RWPE2 (cell line): Measurements from ENCODE around the gene DHRS3.

ENCODE experiments used
- ATAC-seq: fragments of 200-7000 bp; cut with Tn5 transposase; 3 replicates; pipeline ENCODE4 v1.9.1; 2021; ENCODE audit warnings: low read depth
- DNase-seq: peaks from one replicate; pipeline ENCODE4 v3.0.0-alpha.2; 2020; ENCODE audit warnings: low spot score
- H3K27ac ChIP-seq: fragments of 450-650 bp; 2 replicates; pipeline ENCODE4 v1.5.1; 2017; ENCODE audit warnings: mild to moderate bottlenecking; ENCODE audit not compliant: poor library complexity, severe bottlenecking
- H3K27me3 ChIP-seq: fragments of 250-450 bp; sonication (Bioruptor Pico); 2 replicates; pipeline ENCODE4 v1.5.1; 2021; ENCODE audit warnings: mild to moderate bottlenecking, moderate library complexity; ENCODE audit not compliant: insufficient read depth, poor library complexity, severe bottlenecking
- H3K36me3 ChIP-seq: fragments of 250-450 bp; sonication (Bioruptor Pico); 2 replicates; pipeline ENCODE4 v1.5.1; 2020; ENCODE audit warnings: low read depth, mild to moderate bottlenecking, moderate library complexity
- H3K4me1 ChIP-seq: fragments of 250-450 bp; sonication (Bioruptor Pico); 2 replicates; pipeline ENCODE4 v1.5.1; 2021; ENCODE audit warnings: mild to moderate bottlenecking, moderate library complexity; ENCODE audit not compliant: insufficient read depth, poor library complexity, severe bottlenecking
- H3K4me3 ChIP-seq: fragments of 250-450 bp; sonication (Bioruptor Pico); 2 replicates; pipeline ENCODE4 v1.5.1; 2021; ENCODE audit warnings: mild to moderate bottlenecking, moderate library complexity; ENCODE audit not compliant: severe bottlenecking
- H3K9me3 ChIP-seq: fragments of 250-450 bp; sonication (Bioruptor Pico); 2 replicates; pipeline ENCODE4 v1.5.1; 2021; ENCODE audit warnings: mild to moderate bottlenecking, moderate library complexity; ENCODE audit not compliant: severe bottlenecking
- TF ChIP-seq, protein P1 (sequence below): fragments of 450-650 bp; IDR thresholded peaks from one replicate; pipeline ENCODE4 v1.5.1; 2017; ENCODE audit warnings: mild to moderate bottlenecking, moderate library complexity; ENCODE audit not compliant: poor library complexity, severe bottlenecking

Gene DHRS3

DNA sequence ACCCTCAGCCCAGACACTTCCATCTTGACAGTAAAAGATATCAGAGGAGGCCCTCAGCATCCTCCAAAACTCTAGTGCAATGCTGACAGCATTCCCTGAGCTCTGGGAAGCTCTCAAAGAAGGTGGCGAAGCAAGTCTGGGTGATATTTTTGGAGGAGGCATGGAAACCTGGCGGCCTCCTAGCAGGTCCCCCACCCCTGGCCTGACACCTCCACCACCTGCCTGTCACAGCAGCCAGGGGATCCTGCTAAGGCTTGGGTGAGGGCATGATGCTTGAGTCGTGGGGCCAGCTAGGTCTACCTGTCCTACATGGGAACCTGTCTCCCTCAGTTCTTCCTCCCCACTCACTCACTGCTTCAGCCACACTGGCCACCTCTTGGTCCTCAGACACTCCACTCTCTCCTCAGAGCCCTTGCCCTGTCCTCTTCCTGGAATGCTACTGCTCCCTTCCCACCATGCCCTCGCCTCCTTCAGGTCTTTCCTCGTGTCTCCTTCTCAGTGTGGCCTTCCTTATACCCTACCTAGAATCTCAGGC is 8.5 kb downstream of the DHRS3 start:
- peaks cover 15% of the 10 kb centered on the region for H3K4me1 ChIP-seq
- H3K27me3 ChIP-seq, result no peaks in the 10 kb centered on the region
- DNase-seq (no peak), ATAC-seq (no peak)
- no peak overlapping the region for H3K27ac ChIP-seq
- no peak overlapping the region for H3K4me3 ChIP-seq
- no peaks in the 10 kb centered on the region for H3K36me3 ChIP-seq
- TF ChIP-seq, protein P1, sequence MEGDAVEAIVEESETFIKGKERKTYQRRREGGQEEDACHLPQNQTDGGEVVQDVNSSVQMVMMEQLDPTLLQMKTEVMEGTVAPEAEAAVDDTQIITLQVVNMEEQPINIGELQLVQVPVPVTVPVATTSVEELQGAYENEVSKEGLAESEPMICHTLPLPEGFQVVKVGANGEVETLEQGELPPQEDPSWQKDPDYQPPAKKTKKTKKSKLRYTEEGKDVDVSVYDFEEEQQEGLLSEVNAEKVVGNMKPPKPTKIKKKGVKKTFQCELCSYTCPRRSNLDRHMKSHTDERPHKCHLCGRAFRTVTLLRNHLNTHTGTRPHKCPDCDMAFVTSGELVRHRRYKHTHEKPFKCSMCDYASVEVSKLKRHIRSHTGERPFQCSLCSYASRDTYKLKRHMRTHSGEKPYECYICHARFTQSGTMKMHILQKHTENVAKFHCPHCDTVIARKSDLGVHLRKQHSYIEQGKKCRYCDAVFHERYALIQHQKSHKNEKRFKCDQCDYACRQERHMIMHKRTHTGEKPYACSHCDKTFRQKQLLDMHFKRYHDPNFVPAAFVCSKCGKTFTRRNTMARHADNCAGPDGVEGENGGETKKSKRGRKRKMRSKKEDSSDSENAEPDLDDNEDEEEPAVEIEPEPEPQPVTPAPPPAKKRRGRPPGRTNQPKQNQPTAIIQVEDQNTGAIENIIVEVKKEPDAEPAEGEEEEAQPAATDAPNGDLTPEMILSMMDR, result no peak
- no peaks in the 10 kb centered on the region for H3K9me3 ChIP-seq

DNA sequence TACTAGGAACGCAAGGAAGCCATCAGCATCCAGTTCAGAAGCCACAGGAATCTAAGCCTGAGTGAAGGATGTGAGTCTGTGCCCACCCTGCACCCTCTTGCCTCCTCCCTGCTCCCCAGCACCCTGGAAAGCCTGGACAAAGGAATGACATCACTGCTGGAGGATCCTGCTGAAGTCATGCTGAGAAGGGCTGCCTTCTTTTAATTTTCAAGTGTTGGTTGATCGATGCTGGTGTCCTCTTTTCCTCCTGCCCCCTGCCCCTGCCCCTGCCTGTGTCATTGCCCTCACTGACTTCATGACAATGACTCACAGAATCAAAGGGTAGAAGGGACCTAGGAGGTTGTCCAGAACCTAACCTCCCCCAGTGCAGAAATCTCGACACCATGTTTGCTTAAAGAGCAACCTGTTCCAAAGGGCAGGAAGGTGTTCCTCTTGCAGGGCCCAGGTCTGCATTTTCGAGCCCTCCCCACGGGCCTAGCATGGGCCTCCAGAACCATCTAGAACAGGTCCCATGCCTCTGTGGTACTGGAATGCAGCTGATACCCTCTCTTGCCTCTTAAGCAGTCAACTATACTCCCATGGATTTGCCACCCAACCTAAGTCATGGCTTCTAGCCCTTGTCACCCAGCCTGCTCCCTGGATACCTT is 9.6 kb downstream of the DHRS3 start:
- TF ChIP-seq, protein P1, result no peak
- DNase-seq, result no peak
- Histone ChIP-seq H3K27me3 (no peaks in the 10 kb centered on the region), H3K9me3 (no peaks in the 10 kb centered on the region), H3K36me3 (no peaks in the 10 kb centered on the region), H3K4me3 (no peak overlapping the region), H3K4me1 (peaks cover 25% of the 10 kb centered on the region), H3K27ac (no peak overlapping the region)
- no peak for ATAC-seq

DNA sequence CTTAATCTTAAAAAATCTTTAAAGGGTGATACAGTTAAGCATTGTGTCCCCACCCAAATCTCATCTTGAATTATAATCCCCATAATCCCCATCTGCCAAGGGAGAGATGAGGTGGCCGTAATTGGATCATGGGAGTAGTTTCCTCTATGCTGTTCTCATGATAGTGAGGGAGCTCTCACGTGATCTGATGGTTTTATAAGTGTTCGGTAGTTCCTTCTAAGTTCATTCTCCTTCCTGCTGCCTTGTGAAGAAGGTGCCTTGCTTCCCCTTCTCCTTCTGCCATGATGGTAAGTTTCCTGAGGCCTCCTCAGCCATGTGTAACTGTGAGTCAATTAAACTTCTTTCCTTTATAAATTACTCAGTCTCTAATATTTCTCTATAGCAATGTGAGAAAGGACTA is 10.7 kb downstream of the DHRS3 start:
- no peaks in the 10 kb centered on the region for H3K27me3 ChIP-seq
- TF ChIP-seq, protein P1, result no peak
- DNase-seq (no peak), ATAC-seq (no peak)
- H3K4me3 ChIP-seq, result no peak overlapping the region
- no peaks in the 10 kb centered on the region for H3K36me3 ChIP-seq
- H3K9me3 ChIP-seq, result no peaks in the 10 kb centered on the region
- peaks cover 37% of the 10 kb centered on the region for H3K4me1 ChIP-seq
- no peak overlapping the region for H3K27ac ChIP-seq

DNA sequence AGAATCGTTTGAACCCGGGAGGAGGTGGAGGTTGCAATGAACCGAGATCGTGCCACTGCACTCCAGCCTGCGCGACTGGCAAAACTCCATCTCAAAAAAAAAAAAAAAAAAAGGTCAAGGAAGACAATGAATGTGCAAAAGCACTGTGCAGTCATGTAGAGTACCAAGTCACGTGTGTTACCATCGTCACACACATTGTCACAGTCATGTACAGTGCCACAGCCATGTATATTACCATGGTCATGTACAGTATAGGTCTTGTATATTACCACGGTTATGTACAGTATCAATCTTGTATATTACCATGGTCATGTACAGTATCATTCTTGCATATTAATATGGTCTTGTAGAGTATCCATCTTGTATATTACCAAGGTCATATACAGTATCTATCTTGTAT is 13.0 kb downstream of the DHRS3 start:
- no peaks in the 10 kb centered on the region for H3K27me3 ChIP-seq
- peaks cover 37% of the 10 kb centered on the region for H3K4me1 ChIP-seq
- TF ChIP-seq, protein P1, result no peak
- no peak for DNase-seq
- peak overlapping the region; percentile 28 for H3K27ac ChIP-seq
- no peaks in the 10 kb centered on the region for H3K36me3 ChIP-seq
- ATAC-seq, result no peak
- no peak overlapping the region for H3K4me3 ChIP-seq
- no peaks in the 10 kb centered on the region for H3K9me3 ChIP-seq
